Fibroblast of skin of left biceps (primary cell): ENCODE data around the gene MAGEH1.
"Not testable (repeated sequence)": the region's sequence is repeated elsewhere in the genome, so short reads cannot be mapped to it uniquely, and the experiment has no call there.

Source experiments
- DNase-seq, 2 experiments: peaks; one replicate each; pipeline ENCODE4 v3.0.0-alpha.2; 2013; ENCODE audit warnings: low read depth in 2 of 2

Gene MAGEH1, protein sequence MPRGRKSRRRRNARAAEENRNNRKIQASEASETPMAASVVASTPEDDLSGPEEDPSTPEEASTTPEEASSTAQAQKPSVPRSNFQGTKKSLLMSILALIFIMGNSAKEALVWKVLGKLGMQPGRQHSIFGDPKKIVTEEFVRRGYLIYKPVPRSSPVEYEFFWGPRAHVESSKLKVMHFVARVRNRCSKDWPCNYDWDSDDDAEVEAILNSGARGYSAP

DNA sequence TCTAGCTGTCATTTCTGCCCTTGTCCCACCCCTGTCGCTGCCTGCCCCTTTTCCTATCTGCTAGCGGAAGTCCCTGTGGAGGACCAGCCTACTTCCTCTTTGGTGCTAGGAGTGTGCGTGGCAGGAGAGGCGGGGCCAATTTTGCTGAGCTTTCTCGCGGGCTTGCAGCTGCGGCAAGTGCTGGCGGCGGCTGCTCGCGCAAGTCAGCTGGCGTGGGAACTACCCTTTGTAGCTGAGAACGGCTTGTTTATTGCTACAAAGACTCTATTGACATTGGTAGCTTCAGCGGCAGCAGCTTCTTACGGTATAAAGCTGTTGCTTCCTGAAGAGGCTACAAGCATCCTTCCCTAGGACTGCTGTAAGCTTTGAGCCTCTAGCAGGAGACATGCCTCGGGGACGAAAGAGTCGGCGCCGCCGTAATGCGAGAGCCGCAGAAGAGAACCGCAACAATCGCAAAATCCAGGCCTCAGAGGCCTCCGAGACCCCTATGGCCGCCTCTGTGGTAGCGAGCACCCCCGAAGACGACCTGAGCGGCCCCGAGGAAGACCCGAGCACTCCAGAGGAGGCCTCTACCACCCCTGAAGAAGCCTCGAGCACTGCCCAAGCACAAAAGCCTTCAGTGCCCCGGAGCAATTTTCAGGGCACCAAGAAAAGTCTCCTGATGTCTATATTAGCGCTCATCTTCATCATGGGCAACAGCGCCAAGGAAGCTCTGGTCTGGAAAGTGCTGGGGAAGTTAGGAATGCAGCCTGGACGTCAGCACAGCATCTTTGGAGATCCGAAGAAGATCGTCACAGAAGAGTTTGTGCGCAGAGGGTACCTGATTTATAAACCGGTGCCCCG, at the start of gene MAGEH1:
TSS of gene MAGEH1 (plus strand) at position 138 of the 843 bp plus-strand sequence. CDS start at position 386, 248 bp downstream.
- peak; percentile 42 to 46 for DNase-seq

DNA sequence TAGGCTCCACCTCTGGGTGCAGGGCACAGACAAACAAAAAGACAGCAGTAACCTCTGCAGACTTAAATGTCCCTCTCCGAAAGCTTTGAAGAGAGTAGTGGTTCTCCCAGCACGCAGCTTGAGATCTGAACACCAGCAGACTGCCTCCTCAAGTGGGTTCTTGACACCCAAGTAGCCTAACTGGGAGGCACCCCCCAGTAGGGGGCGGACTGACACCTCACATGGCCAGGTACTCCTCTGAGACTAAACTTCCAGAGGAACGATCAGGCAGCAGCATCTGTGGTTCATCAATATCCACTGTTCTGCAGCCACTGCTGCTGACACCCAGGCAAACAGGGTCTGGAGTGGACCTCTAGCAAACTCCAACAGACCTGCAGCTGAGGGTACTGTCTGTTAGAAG, 24.8 kb upstream of the MAGEH1 start:
- DNase-seq: not testable (repeated sequence)

DNA sequence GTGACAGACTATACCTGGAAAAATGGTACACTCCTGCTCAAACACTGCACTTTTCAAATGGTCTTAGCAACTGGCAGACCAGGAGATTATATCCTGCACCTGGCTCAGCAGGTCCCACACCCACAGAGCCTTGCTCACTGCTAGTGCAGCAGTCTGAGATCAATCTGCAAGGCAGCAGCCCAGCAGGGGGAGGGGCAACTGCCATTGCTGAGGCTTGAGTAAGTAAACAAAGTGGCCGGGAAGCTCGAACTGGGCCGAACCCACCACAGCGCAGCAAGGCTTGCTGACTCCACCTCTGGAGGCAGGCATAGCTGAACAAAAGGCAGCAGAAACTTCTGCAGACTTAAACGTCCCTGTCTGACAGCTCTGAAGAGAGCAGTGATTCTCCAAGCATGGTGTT, 8.5 kb upstream of the MAGEH1 start:
- DNase-seq: not testable (repeated sequence)

DNA sequence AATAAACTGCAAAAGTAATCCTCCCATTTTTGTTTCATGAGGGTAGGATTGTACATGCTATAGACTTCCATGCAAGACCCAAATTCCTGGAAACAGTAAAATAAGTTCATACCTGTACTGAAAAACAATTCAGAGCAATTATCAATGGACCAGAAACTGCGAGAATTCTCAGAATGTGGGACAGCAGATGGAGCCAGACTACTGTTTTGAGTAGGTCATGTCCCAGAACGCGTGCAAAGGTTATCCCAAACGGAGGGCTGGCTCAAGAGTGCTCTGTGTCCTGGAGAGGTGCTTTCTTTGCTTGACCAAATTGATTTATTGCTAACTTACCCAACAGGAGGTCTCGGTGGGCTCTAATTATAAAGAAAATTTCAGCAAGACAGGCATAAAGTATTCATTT, 1.7 kb upstream of the MAGEH1 start:
- DNase-seq: no peak

DNA sequence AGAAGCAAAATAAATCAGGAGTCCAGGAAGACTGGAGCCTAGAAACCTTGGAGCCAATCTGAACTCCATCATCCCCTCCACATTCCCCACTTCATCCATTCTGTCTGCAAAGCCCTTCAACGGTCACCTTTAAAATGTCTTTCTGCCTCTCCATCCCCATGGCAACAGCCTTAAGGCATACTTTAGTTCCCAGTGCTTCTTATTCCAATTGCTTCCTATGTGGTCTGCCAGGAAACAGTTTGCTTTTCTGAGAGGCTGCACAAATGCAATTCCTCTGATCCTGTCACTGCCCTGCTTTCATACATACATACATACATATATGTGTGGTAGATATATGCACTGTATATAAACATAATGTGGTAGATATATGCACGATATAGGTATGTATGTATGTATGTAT, 786 bp upstream of the MAGEH1 start:
- DNase-seq: no peak

DNA sequence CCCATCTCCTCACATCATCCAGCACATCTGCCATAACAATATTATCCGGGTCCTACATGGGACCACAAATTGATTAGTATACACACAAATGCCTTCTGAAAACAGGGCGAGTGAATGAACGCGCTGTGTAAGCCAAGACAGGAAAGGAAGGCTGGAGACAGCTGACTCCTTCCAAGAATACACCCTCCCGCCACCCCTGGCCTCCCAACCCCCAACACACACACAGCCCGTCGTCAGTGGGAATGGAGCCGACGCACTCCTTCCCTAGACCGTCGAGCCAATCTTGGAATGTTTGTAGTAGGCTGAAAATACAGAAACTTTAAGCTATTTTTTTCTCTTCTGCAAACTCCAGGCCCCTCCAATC, 319 bp upstream of the MAGEH1 start:
- DNase-seq: no peak

DNA sequence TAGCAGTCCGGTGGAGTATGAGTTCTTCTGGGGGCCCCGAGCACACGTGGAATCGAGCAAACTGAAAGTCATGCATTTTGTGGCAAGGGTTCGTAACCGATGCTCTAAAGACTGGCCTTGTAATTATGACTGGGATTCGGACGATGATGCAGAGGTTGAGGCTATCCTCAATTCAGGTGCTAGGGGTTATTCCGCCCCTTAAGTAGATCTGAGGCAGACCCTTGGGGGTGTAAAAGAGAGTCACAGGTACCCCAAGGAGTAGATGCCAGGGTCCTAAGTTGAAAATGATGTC, 852 bp downstream of the MAGEH1 start:
- DNase-seq: no peak

DNA sequence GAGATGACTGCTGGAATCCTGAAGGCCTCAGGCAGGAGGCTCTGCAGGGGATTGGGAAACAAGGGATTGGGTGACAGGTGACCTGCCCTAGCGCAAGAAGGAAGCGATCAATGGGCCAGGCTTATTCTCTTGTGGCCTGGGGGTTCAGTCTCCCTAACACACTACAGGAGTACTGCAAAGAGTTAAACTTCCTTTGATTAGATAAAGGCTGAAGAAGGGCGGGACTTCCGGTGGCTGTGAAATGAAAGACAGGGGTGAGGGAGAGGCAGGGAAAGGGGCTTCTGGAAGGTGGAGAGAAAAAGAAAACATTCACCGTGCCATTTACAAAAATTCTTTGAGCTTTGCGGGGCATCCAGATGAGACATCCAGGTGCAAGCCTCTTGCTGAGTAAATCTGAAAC, 3.8 kb downstream of the MAGEH1 start:
- not testable (repeated sequence) for DNase-seq

DNA sequence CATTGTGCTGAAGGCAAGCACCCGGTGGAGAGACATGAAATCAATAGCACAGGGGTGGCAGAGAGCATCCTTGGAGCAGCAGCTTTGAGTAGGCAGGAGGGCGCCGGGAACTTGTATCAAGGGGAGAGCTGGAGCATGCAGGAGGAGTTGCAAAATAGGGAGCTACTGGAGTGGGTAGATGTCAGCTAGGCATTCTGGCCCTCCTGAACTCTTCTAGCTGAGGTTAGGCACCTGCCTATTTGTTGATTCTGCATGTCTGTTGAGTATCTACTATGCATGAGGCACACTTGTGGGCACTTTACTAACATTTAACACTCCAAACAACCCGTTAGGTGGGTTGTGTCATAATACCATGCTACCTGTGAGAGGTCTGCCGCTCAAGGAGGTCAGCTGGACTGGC, 7.5 kb downstream of the MAGEH1 start:
- DNase-seq: not testable (repeated sequence)

DNA sequence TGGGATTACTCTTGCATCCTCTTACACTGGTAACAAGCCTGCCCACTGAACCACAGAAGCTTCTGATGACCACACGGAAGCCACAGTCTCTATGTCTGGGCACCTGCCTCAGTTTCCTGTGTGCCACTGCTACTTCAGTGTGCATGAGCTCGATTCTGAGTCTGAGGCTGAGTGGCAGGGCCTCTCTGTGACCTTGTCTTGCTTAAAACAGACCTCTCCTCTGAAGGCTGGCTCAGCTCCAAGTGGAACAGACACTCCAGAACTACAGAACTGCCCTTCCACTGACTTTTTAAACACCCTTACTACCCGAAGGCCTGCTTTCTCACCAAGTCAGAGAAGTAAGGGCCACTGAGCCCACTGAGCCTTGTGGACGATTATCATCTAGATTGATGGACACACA, 8.0 kb downstream of the MAGEH1 start:
- not testable (repeated sequence) for DNase-seq

DNA sequence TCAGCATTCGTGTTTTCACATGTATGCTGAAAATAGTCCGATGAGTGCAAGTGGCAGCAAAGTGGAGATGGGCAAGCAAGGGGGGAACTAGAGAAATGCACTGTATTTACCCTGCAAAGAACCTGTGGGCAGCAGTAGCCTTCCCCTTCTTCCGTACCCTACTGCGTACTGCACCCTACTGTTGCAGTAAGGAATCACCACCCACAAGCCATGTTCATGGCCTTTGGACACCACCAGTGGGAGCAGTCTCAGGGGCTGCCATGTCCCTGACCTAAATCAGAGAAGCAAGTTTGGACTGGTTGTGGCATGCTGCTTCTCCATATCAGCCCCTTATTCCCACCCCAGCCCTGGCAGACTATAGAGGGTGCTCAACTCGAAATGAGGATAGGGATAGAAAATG, 12.1 kb downstream of the MAGEH1 start:
- not testable (repeated sequence) for DNase-seq

DNA sequence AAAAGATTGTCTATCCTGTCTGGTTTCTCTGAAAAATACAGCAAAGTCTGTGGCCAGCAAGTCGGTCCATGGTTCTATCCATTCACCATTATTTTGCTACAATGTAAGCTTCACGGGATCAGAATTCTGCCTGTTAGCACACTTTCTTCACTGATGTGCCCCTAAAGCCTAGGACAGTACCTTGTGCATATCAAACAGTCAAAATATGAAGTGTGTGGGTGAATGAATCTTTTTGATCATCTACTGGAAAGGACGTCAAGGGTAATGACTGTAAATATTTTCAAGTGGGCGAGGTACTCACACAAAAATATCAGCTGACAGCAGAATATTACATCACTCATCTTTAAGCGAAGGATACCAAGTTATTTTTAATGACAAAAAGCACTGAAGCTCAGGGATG, 13.2 kb downstream of the MAGEH1 start:
- not testable (repeated sequence) for DNase-seq

DNA sequence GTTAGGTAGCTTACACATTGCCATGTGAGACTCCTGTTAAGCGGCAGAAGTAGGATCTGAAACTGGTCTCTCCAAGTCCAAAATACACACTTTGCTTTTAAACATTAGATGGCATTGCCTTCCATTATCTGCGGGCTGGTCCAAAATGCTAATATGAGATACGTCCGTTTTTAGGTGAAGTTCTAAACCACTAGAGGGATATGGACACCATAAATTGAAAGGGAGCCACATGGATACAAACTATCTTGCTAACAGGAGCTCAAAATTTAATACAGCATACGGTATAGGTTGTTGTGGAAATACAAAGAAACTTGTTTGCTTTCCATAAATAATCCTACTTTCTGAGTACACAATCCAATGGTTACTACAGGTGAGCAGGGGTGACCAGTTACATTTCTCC, 13.9 kb downstream of the MAGEH1 start:
- not testable (repeated sequence) for DNase-seq

DNA sequence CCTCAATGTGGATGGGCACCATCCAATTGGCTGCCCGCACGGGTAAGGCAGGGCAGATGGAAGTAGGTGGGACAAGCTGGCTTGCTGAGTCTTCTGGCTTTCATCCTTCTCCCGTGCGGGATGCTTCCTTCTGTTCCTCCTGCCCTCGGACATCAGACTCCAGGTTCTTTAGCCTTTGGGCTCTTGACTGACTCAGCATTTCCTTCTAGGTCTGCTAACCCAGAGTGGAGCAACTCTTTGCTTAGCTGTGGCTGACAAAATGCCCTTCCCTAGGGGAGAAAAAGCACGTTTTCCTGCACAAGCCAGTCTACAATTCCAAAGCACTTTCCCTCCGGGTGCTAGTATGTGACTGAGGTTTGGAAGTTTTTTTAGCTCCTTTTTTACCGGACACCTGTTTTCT, 28.0 kb downstream of the MAGEH1 start:
- not testable (repeated sequence) for DNase-seq

DNA sequence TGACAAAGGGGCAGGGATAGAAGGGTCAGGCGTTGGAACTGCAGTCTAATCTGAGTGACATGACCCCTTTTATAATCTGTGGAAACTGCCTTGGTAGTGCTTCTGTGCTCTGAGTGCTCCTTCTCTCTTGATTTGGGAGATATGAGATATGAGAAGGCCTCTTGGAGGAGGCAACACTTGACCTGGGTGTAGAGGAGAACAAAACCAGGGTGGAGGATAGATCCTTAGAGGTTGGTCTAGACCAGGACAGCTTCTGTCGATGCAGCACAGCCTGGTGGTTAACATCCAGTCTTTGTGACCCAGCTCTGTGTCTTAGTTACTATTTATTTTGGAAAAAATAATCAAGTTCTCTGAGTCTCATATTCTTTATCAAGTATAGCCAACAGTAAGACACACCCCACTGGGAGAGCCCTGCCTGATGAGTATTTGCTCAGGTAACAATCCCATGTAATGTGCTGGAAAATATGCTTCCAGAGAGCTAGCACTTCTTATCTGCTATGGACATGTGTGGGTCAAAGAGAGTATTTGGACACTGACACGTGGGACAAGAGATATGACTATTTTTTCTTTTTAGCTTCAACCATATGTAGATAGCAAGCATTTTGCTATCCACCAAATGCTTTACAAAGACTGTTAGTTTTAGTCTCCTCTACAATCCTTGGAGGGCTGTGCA, 28.6 kb downstream of the MAGEH1 start:
- no peak for DNase-seq

DNA sequence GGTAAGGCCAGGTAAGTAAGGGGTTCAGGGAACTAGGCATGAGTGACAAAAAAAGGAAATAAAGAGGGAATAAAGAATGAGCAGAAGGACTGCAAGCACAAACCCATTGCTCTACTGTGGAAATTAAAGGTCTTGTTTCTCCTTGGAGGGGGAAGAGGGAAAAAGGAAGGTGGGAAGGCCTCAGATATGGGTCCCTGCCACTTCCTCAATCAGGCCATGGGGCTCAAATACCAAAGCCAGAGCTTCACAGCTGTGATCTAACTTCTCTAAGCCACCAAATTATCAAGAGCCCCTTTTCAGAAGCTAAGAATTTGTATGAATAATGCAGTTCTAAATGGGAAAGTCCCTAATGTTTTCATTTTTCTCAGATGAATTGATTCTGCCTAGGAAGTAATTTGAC, 33.0 kb downstream of the MAGEH1 start:
- no peak for DNase-seq

DNA sequence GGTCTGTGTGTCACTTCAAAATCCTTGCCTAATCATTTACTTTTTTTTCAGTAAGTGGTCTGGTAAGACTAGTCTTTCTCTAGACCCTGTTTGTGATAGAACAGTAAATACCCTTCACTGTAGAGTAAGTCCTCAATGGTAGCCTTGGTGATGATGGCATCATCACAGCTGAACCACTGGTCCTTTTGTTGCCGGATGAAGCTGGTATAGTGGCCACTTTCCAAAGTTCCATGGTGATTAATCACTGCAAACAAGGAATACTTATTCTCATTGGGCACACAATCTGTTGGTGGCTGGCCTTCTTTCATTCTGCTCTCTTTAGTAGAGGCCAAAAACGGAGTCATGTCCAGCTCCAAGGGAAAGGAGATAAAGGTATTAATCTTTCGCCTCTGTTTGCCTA, 34.8 kb downstream of the MAGEH1 start:
- no peak for DNase-seq

DNA sequence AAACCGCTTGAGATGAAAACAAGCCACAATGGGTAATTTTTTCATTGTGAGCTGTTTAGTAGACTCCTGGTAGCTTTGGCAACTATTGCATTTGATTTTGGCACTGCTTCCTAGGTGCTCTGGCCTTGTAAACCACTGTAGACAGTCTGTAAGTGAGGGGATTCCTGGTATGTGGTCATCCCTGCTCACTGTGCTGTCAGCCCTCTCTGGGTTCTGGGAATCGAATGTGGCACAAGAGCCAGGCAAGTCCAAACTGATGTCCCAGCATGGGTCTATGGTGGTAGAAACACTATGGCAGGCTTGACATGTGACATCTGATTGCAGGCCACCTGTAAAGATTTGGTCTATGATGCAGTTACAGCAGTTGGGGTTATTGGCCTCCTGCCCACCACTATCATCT, 35.2 kb downstream of the MAGEH1 start:
- no peak for DNase-seq

DNA sequence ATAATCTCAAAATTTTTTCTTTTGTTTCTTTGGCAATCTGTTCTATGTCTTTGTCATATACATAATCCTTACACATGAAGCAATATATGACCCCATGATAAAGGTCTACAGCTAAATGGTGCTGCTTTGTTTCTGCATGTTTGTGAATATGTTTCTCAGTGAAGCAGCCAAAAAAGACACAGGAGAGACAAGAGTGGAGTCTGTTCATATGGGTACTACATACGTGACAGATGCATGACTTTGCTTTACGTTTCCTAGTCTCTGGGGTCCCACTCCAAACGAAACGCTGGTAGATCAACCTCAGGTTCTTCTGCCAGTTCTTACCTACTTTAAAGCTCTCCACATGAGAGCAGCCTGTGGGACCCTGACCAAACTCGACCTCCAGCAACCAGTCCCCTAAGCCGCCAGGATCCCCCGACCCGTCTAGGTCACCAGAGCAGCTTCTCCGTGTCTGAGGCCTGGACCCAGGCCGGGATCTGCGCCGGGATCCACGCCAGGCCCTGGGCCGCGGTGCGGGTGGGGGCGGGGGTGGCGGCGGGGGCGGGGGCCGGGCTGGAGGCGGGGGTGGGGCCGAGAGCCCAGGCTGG, 36.2 kb downstream of the MAGEH1 start:
- peak in 1 of 2 experiments; percentile 0 for DNase-seq

DNA sequence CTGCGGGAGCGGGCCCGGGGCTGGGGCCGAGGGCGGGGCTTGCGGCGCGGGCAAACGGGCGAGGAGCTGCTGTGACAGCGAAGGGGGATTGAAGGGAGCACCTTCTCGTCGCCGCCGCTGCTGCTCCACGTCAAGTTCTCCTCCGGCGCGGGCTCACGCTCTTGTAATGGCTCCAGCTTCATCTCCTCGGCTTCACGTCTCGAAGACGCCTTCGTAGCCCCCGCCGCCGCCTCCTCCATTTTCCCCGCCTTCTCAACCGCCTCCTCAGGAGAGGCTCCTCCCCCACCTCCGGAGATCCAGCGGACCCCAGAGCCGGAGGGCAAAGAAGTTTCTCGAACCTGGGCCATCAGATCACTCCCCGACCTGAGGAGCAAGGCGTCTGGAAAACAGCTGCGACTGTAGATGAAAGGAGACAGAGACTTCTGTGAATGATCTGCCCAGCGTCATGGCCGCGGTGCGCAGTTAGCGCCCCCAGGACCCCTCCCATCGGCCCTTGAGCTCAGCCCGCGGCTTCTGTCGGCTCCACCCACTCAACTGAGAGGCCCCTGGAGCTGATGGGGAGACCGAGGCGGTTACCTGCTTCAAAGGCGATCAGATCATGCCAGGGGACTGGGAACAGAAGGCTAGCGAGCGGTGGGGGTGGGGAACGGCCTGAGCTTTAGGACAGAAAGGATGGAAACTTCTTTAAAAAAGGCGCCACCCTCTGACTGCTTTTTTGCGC, 36.8 kb downstream of the MAGEH1 start:
- DNase-seq: peak in 1 of 2 experiments; percentile 8

DNA sequence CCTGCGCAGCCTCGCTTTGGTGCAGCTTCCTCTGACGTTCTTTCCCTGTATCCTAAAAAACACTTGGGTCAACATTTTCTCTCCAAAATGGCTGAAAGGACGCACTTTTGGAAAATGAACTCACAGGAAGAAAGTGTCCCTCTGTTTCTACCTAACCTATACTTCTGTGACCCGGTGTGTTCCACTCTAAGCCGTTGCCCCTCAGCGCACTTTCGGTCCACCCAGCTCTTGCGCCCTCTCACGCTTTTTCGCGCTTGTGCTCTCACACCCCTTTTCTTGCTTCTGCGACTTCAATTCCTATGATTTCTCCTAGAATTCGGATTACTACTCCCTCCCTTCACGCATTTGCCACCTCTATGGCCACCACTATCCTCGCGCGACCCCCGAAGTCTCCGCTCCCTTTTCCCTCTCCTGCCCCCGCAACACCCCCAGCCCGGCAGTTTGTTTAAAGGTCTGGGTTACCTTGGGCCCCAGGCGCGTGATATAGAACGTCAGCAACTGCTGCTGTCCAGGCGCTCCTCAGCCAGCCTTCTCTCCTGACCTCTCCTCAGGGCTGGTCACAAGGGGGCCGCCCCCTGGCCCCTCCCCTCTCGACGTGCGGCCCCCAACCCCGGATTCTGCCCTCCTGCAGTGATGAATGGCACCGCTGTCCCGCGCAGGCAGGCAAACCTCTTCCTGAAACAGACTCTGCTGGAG, 37.5 kb downstream of the MAGEH1 start, which contains the start of gene USP51:
TSS of gene USP51 (minus strand) at position 535 of the 696 bp plus-strand sequence. CDS start 909 bp downstream, outside the sequence.
- no peak for DNase-seq
